IMR-90 (cell line): ENCODE results near the gene PLXNB1. TPM values are rescaled to one million over a fixed set of nuclear protein-coding genes. Genes with fewer than 3 reads are reported as not detected.

Experiments
- ATAC-seq: fragments of 200-7000 bp; cut with Tn5 transposase; 2 replicates; pipeline ENCODE4 v1.9.1; 2020; ENCODE audit warnings: low read depth, mild to moderate bottlenecking, moderate library complexity
- BruUV-seq: library from RNA; stranded (reverse); fragments of 400-500 nt; replicated peaks from 2 replicates; lab custom pipeline; 2021; lab: Mats Ljungman, UMichigan
- CTCF ChIA-PET: fragments of 300-600 bp; formaldehyde crosslinking; extraction: SDS; loops from one replicate; lab custom pipeline; 2021; ENCODE audit warnings: antibody characterized with exemption; lab: Yijun Ruan, JAX
- POLR2A ChIA-PET: fragments of 300-600 bp; sonication (Branson Sonifier 250); formaldehyde crosslinking; loops from one replicate; lab custom pipeline; 2022; ENCODE audit warnings: antibody characterized with exemption; ENCODE audit not compliant: unreplicated experiment; lab: Charles Lee
- DNase-seq: peaks from one replicate; pipeline ENCODE4 v3.0.0; 2013
- H2AFZ ChIP-seq: replicated peaks from 2 replicates; pipeline ENCODE3; 2013; ENCODE audit warnings: low read length, mild to moderate bottlenecking; ENCODE audit not compliant: poor library complexity
- H2AK5ac ChIP-seq: 2 replicates; pipeline ENCODE4 v1.6.1; 2013; ENCODE audit warnings: low read depth, low read length, inconsistent platforms
- H2AK9ac ChIP-seq: replicated peaks from 2 replicates; pipeline ENCODE3; 2013; ENCODE audit warnings: mild to moderate bottlenecking, low read depth, low read length, moderate library complexity; ENCODE audit not compliant: poor library complexity
- H2BK120ac ChIP-seq: 2 replicates; pipeline ENCODE4 v1.6.1; 2013; ENCODE audit warnings: low read depth, low read length, inconsistent platforms
- H2BK15ac ChIP-seq: 3 replicates; pipeline ENCODE4 v1.6.1; 2013; ENCODE audit warnings: low read depth, low read length, inconsistent platforms
- H2BK20ac ChIP-seq: 2 replicates; pipeline ENCODE4 v1.6.1; 2013; ENCODE audit warnings: low read depth, mild to moderate bottlenecking, inconsistent platforms, low read length, moderate library complexity
- H2BK5ac ChIP-seq: 2 replicates; pipeline ENCODE4 v1.6.1; 2013; ENCODE audit warnings: mild to moderate bottlenecking, low read depth, low read length, inconsistent platforms; ENCODE audit not compliant: poor library complexity, severe bottlenecking
- H3K14ac ChIP-seq: replicated peaks from 2 replicates; pipeline ENCODE4 v1.6.1; 2013; ENCODE audit warnings: low read depth, low read length, inconsistent platforms
- H3K18ac ChIP-seq: 2 replicates; pipeline ENCODE4 v1.6.1; 2013; ENCODE audit warnings: low read depth, low read length, control low read depth
- H3K23ac ChIP-seq: 2 replicates; pipeline ENCODE4 v1.6.1; 2013; ENCODE audit warnings: low read depth, low read length, inconsistent platforms
- H3K27ac ChIP-seq: 2 replicates; pipeline ENCODE4 v1.5.1; 2013; ENCODE audit warnings: mild to moderate bottlenecking, control low read depth, low read length; ENCODE audit not compliant: insufficient read depth
- H3K27me3 ChIP-seq: 2 replicates; pipeline ENCODE4 v1.6.1; 2013; ENCODE audit warnings: low read length; ENCODE audit not compliant: control insufficient read depth, insufficient read depth
- H3K36me3 ChIP-seq: 2 replicates; pipeline ENCODE4 v1.6.1; 2013; ENCODE audit warnings: low read length, mixed read lengths; ENCODE audit not compliant: control insufficient read depth, insufficient read depth
- H3K4ac ChIP-seq: 2 replicates; pipeline ENCODE4 v1.6.1; 2013; ENCODE audit warnings: low read depth, low read length, inconsistent platforms
- H3K4me1 ChIP-seq: 2 replicates; pipeline ENCODE4 v1.6.1; 2013; ENCODE audit warnings: low read length, mixed read lengths; ENCODE audit not compliant: control insufficient read depth, insufficient read depth
- H3K4me2 ChIP-seq: 2 replicates; pipeline ENCODE4 v1.6.1; 2013; ENCODE audit warnings: low read depth, mild to moderate bottlenecking, control low read depth, low read length, moderate library complexity
- H3K4me3 ChIP-seq: 2 replicates; pipeline ENCODE4 v1.5.1; 2013; ENCODE audit warnings: low read depth, mild to moderate bottlenecking, control low read depth, low read length, moderate library complexity; ENCODE audit not compliant: insufficient read depth
- H3K56ac ChIP-seq: 2 replicates; pipeline ENCODE4 v1.6.1; 2013; ENCODE audit warnings: low read length, inconsistent platforms; ENCODE audit not compliant: insufficient read depth; ENCODE audit errors: extremely low read depth
- H3K79me1 ChIP-seq, 2 experiments: 2 replicates each; pipeline ENCODE4 v1.6.1; 2013; ENCODE audit warnings: low read length in 2 of 2, inconsistent platforms in 1 of 2, low read depth in 1 of 2
- H3K9ac ChIP-seq: 2 replicates; pipeline ENCODE4 v1.6.1; 2013; ENCODE audit warnings: low read depth, low read length, control low read depth
- H3K9me1 ChIP-seq: 2 replicates; pipeline ENCODE4 v1.6.1; 2013; ENCODE audit warnings: low read length, inconsistent platforms; ENCODE audit not compliant: insufficient read depth
- H3K9me3 ChIP-seq: 2 replicates; pipeline ENCODE4 v1.6.1; 2013; ENCODE audit warnings: low read length; ENCODE audit not compliant: control insufficient read depth, insufficient read depth
- H4K20me1 ChIP-seq: 2 replicates; pipeline ENCODE4 v1.6.1; 2013; ENCODE audit warnings: low read length, inconsistent platforms; ENCODE audit not compliant: insufficient read depth
- H4K5ac ChIP-seq: 2 replicates; pipeline ENCODE4 v1.6.1; 2013; ENCODE audit warnings: mild to moderate bottlenecking, low read depth, low read length, control low read depth
- H4K8ac ChIP-seq, 2 experiments: 2 replicates each; pipeline ENCODE4 v1.6.1; 2013; ENCODE audit warnings: low read depth in 2 of 2, low read length in 2 of 2, control low read depth in 1 of 2, inconsistent platforms in 1 of 2
- H4K91ac ChIP-seq: 2 replicates; pipeline ENCODE4 v1.6.1; 2013; ENCODE audit warnings: low read depth, low read length, inconsistent platforms; ENCODE audit not compliant: insufficient read depth
- BHLHE40 ChIP-seq: fragments of 150-350 bp; IDR thresholded peaks from 2 replicates; pipeline ENCODE4 v1.6.1; 2016; ENCODE audit warnings: mild to moderate bottlenecking, low read depth, low read length
- CEBPB ChIP-seq: IDR thresholded peaks from 2 replicates; pipeline ENCODE4 v1.6.1; 2012; ENCODE audit warnings: low read depth, low read length, improper control_type of control experiment
- CHD1 ChIP-seq: IDR thresholded peaks from 2 replicates; pipeline ENCODE4 v1.6.1; 2012; ENCODE audit warnings: low read depth, low read length, improper control_type of control experiment
- ELK1 ChIP-seq: fragments of 150-350 bp; IDR thresholded peaks from 2 replicates; pipeline ENCODE4 v1.6.1; 2016; ENCODE audit warnings: low read depth, mild to moderate bottlenecking, low read length, moderate library complexity, borderline replicate concordance
- FOS ChIP-seq: fragments of 150-350 bp; IDR thresholded peaks from 2 replicates; pipeline ENCODE4 v1.6.1; 2016; ENCODE audit warnings: low read depth, low read length
- MAFK ChIP-seq: IDR thresholded peaks from 2 replicates; pipeline ENCODE4 v1.6.1; 2012; ENCODE audit warnings: low read depth, low read length, improper control_type of control experiment
- MXI1 ChIP-seq: IDR thresholded peaks from 2 replicates; pipeline ENCODE4 v1.6.1; 2012; ENCODE audit warnings: low read depth, mild to moderate bottlenecking, low read length, moderate library complexity, borderline replicate concordance
- NFE2L2 ChIP-seq: fragments of 150-350 bp; IDR thresholded peaks from 2 replicates; pipeline ENCODE4 v1.6.1; 2016; ENCODE audit warnings: low read depth, mild to moderate bottlenecking, low read length
- RAD21 ChIP-seq: IDR thresholded peaks from 2 replicates; pipeline ENCODE4 v1.6.1; 2012; ENCODE audit warnings: low read length, improper control_type of control experiment
- RCOR1 ChIP-seq: IDR thresholded peaks from 2 replicates; pipeline ENCODE4 v1.6.1; 2012; ENCODE audit warnings: mild to moderate bottlenecking, low read length, improper control_type of control experiment; ENCODE audit not compliant: insufficient replicate concordance
- RFX5 ChIP-seq: IDR thresholded peaks from 2 replicates; pipeline ENCODE4 v1.8.0; 2012; ENCODE audit warnings: low read depth, mild to moderate bottlenecking, low read length, moderate library complexity
- SMC3 ChIP-seq: fragments of 150-350 bp; IDR thresholded peaks from 2 replicates; pipeline ENCODE4 v1.6.1; 2016; ENCODE audit warnings: low read depth, mild to moderate bottlenecking, antibody characterized with exemption, low read length, moderate library complexity
- USF2 ChIP-seq: fragments of 150-350 bp; IDR thresholded peaks from 2 replicates; pipeline ENCODE4 v1.6.1; 2017; ENCODE audit warnings: mild to moderate bottlenecking, antibody characterized with exemption, low read length, low read depth
- WGBS, 2 experiments: methylation state at CpG; one replicate each; pipeline versions ENCODE4 v1.1.5 to v1.1.7; 2013; ENCODE audit warnings: missing lambda C conversion rate in 2 of 2; ENCODE audit not compliant: insufficient read length in 1 of 2; ENCODE audit errors: extremely low coverage in 2 of 2; 5-methylcytosine and 5-hydroxymethylcytosine counted together
- dilution Hi-C: fragments of 300-500 bp; cut with HindIII; formaldehyde crosslinking; loops from one replicate; pipeline ENCODE4 v1.14.3; 2018; ENCODE audit warnings: low sequenced_read_pairs; ENCODE audit not compliant: unreplicated experiment
- in situ Hi-C: fragments of 300-500 bp; cut with MboI; formaldehyde crosslinking; loops from 3 replicates; pipeline ENCODE4 v1.14.3; 2019; ENCODE audit warnings: low sequenced_read_pairs, inconsistent platforms, mixed read lengths
- intact Hi-C: fragments of 100-400 bp; cut with micrococcal nuclease; formaldehyde crosslinking; loops from 2 replicates; pipeline ENCODE4 v1.10.0; 2022
- polyA plus RNA-seq, 3 experiments: library from polyadenylated mRNA; depleted of rRNA; stranded (reverse); fragments of >200 nt; gene quantifications; 2 replicates each; pipeline ENCODE4 v1.2.3, GENCODE V29; 2012; ENCODE audit warnings: low replicate concordance in 1 of 3
- total RNA-seq: library from RNA; depleted of rRNA; stranded (reverse); fragments of >200 nt; gene quantifications from 2 replicates; pipeline ENCODE4 v1.2.3, GENCODE V29; 2012

PLXNB1 gene
- total and polyA plus RNA-seq, 2 of the 4 experiments (the other 2 are of a cell fraction): 5.2 to 25.3 TPM

- TF ChIP-seq ELK1 (no peak), RAD21 (no peak), BHLHE40 (no peak), CHD1 (no peak), MXI1 (no peak)
Observed at GRCh38 chr3:48476426-48477053, 46.7 kb upstream of the PLXNB1 start (continued).

- H3K56ac ChIP-seq: no peak overlapping the region
- H2AK9ac ChIP-seq: no peak overlapping the region
- H3K4me3 ChIP-seq: no peak overlapping the region
- H3K9me1 ChIP-seq: peaks cover 8% of the 10 kb centered on the region; the same call in 1 of the 2 replicates
- no peak overlapping the region for H3K14ac ChIP-seq
- H4K5ac ChIP-seq: no peak overlapping the region
- no peak overlapping the region for H2BK5ac ChIP-seq
- H3K27me3 ChIP-seq: no peaks in the 10 kb centered on the region
- H3K27ac ChIP-seq: no peak overlapping the region
- dilution Hi-C loops (no loop called here), intact Hi-C loops (no loop called here), in situ Hi-C loops (no loop called here)
- peaks cover 8% of the 10 kb centered on the region; the same call in 1 of the 2 replicates for H3K36me3 ChIP-seq
- H3K9ac ChIP-seq: no peak overlapping the region
- no peak overlapping the region for H3K4me2 ChIP-seq
- DNase-seq (no peak), ATAC-seq (no peak)
- H2AFZ ChIP-seq: no peak overlapping the region
- H4K20me1 ChIP-seq: no peaks in the 10 kb centered on the region; the same call in 1 of the 2 replicates
- CTCF ChIA-PET: no interaction called here
- H3K9me3 ChIP-seq: no peaks in the 10 kb centered on the region
- H2BK20ac ChIP-seq: no peak overlapping the region
- peaks cover 6% of the 10 kb centered on the region for H3K4me1 ChIP-seq
- no peak overlapping the region for H3K18ac ChIP-seq
- no peak overlapping the region for H2BK15ac ChIP-seq
- H3K23ac ChIP-seq: no peak overlapping the region
- POLR2A ChIA-PET: no interaction called here
- no peak overlapping the region for H4K91ac ChIP-seq
- no peak overlapping the region for H3K4ac ChIP-seq
- H3K79me1 ChIP-seq: peaks cover 4 to 30% of the 10 kb centered on the region in 2 experiments
- no TSS peak for BruUV-seq
- H2BK120ac ChIP-seq: no peak overlapping the region
- no peak overlapping the region for H2AK5ac ChIP-seq
- 59% methylated on average over 4 of the region's 11 CpGs; no CpG with 5 or more reads in 1 of the 2 experiments for WGBS, 2 experiments
- no peak overlapping the region for H4K8ac ChIP-seq
- TF ChIP-seq MXI1 (no peak), ELK1 (no peak), RAD21 (no peak), SMC3 (no peak), RFX5 (no peak), BHLHE40 (no peak), CEBPB (no peak), RCOR1 (no peak), MAFK (no peak), FOS (no peak), CHD1 (no peak), NFE2L2 (no peak), USF2 (no peak)
Observed at GRCh38 chr3:48475188-48475587, 45.3 kb upstream of the PLXNB1 start.
